Measurements from ENCODE around the gene SDCBP2. TPM values are rescaled to one million over a fixed set of nuclear protein-coding genes. Genes with fewer than 3 reads are reported as not detected.

The SDCBP2 gene
- total RNA-seq, 1 donor from 2014 or later = 2.4 TPM

DNA sequence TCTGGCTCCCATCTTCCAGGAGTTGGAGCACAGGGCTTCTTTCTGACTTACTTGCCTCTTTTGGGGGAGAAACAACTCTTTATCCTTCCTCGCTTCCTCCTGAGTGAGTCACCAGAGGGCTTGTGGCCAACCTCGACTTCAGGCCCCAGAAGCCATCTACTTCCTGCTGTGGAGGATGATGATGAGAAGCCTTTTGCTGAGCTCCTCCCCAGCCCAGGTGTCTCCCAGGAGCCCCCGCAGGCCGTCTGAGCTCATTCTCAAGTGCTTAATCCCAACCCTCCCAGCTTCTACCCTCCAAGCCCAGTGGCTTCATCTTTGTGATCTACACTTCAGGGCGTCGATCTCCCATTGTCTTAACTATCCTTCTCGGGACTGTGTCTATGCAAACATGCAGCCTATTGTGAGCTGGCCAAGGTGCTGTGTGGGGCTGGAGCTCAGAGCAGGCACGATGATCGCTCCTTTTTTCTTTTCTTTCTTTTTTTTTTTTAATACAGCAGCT is 27.9 kb downstream of the SDCBP2 start:
- H3K36me3 Mint-ChIP-seq (ENCODE audit: low read depth) = no peaks in the 10 kb centered on the region
- no peaks in the 10 kb centered on the region for H3K4me1 Mint-ChIP-seq
- DNase-seq (ENCODE audit: low read depth, low spot score) = no peak
- no peak overlapping the region for H3K27ac Mint-ChIP-seq (ENCODE audit: unreplicated experiment)
- no peaks in the 10 kb centered on the region for H3K9me3 Mint-ChIP-seq
- TF ChIP-seq, protein P1, sequence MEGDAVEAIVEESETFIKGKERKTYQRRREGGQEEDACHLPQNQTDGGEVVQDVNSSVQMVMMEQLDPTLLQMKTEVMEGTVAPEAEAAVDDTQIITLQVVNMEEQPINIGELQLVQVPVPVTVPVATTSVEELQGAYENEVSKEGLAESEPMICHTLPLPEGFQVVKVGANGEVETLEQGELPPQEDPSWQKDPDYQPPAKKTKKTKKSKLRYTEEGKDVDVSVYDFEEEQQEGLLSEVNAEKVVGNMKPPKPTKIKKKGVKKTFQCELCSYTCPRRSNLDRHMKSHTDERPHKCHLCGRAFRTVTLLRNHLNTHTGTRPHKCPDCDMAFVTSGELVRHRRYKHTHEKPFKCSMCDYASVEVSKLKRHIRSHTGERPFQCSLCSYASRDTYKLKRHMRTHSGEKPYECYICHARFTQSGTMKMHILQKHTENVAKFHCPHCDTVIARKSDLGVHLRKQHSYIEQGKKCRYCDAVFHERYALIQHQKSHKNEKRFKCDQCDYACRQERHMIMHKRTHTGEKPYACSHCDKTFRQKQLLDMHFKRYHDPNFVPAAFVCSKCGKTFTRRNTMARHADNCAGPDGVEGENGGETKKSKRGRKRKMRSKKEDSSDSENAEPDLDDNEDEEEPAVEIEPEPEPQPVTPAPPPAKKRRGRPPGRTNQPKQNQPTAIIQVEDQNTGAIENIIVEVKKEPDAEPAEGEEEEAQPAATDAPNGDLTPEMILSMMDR (conservative IDR thresholded peaks at IDR 0.05) = no peak
- H3K27me3 Mint-ChIP-seq (ENCODE audit: low read depth) = no peaks in the 10 kb centered on the region
- no peak overlapping the region for H3K4me3 Mint-ChIP-seq

DNA sequence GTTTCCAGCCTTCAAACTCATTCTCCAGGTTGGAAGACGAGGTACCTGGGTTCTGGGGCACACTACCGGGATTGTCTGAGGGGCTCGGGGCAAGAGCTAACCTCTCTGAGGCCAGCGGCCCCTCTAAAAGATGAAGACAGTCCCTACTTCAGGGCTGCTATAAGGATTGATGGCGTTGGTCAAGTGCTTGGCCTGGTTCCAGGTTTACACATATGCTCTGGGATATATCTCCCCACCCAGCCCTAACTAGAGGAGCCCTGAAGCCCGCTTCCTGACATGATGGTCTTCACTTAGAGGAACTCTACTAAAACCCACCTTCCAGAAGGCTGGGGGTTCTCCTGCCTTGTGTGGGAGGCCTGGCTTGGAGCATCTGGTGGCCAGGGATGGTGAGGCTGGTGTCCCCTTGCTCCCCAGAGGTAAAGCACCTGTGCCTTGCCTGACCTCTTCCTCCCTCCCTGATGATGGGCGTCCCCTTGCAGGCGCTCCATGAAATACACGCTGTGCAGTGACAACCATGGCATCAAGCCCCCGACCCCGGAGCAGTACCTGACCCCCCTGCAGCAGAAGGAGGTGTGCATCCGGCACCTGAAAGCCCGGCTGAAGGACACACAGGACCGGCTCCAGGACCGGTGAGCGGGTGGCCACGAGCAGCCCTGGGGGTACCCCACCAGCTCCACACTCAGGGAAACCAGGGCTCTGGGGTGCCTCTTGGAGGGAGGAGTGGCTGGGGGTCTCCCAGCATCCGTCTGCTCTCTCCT is 28.7 kb downstream of the SDCBP2 start:
- no peak overlapping the region for H3K4me3 Mint-ChIP-seq
- H3K4me1 Mint-ChIP-seq = no peaks in the 10 kb centered on the region
- H3K36me3 Mint-ChIP-seq (ENCODE audit: low read depth) = no peaks in the 10 kb centered on the region
- H3K27me3 Mint-ChIP-seq (ENCODE audit: low read depth) = no peaks in the 10 kb centered on the region
- DNase-seq (ENCODE audit: low read depth, low spot score) = no peak
- H3K27ac Mint-ChIP-seq (ENCODE audit: unreplicated experiment) = no peak overlapping the region
- H3K9me3 Mint-ChIP-seq = no peaks in the 10 kb centered on the region
- TF ChIP-seq, protein P1 (conservative IDR thresholded peaks at IDR 0.05) = no peak

DNA sequence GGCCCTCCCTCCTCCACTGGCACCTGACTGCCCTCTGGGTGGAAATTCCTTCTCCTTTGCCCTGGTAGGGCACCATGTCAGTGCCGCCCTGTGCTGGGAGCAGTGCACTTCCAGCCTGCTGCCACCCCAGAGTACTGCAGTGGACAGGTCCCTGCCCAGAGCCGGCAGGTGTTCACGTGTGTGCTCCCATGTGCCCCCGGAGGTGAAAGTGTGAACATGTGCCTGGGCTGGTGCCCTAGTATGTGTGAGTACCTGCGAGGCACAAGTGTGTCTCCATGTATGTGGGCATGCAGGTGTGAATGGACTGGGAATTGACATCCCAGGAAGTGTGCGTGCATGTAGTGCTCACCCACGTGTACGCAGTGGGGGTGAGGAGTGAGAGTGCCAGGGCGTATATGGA is 29.4 kb downstream of the SDCBP2 start:
- no peak for DNase-seq (ENCODE audit: low read depth, low spot score)
- H3K9me3 Mint-ChIP-seq = no peaks in the 10 kb centered on the region
- H3K4me1 Mint-ChIP-seq = no peaks in the 10 kb centered on the region
- H3K27ac Mint-ChIP-seq (ENCODE audit: unreplicated experiment) = no peak overlapping the region
- H3K4me3 Mint-ChIP-seq = no peak overlapping the region
- TF ChIP-seq, protein P1 (conservative IDR thresholded peaks at IDR 0.05) = peak; percentile 40
- H3K36me3 Mint-ChIP-seq (ENCODE audit: low read depth) = no peaks in the 10 kb centered on the region
- H3K27me3 Mint-ChIP-seq (ENCODE audit: low read depth) = no peaks in the 10 kb centered on the region

DNA sequence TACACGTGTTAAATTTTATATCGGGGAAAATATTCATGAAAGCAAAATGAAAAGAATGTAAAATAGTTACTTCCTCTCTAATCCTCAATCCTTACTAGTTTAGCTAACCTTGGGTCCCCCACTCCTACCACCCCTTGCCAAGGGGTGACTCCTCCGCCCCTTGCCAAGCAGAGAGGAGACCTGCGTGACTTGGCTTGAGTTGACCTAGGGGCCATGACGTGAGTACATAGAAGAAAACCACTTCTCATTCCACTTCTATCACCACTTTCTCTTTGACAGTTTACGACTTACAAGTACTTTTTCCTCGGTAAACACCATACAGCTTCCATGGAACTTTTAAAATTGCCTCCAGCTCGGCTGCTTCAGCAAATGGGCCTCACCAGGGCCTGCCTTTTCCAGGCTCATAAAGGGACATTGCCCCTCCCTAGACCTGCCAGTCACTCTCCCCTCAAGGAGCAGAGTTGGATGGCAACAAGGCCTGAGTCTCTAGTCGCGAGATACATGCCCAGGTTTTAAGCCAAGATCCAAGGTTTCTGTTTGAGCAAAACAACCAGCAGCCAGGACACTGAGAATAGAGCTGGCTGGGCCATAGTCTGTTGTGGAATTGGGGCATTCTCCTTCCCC is 29.9 kb downstream of the SDCBP2 start:
- DNase-seq (ENCODE audit: low read depth, low spot score) = no peak
- no peak overlapping the region for H3K4me3 Mint-ChIP-seq

DNA sequence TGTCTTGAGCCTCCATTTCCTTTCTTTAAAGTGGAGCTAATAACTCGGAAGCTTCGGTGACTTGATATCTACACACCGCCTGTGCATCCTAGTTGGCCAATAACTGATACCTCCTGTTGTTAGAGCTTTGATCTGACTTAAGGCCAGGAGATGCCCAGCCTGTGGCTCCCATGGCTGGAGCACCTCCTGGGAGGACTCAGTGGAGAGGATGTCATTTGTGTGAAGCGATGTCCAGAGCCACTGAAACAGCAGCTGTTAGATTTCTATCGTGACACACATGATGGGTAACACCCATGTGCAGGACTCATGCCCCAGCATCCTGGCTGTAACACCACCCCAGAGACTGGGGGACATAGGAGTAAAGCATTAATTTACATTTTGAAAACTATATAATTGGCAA is 30.8 kb downstream of the SDCBP2 start:
- Mint-ChIP-seq H3K36me3 (ENCODE audit: low read depth) (no peaks in the 10 kb centered on the region), H3K4me1 (no peaks in the 10 kb centered on the region), H3K27me3 (ENCODE audit: low read depth) (no peaks in the 10 kb centered on the region), H3K4me3 (no peak overlapping the region), H3K9me3 (no peaks in the 10 kb centered on the region), H3K27ac (ENCODE audit: unreplicated experiment) (no peak overlapping the region)
- TF ChIP-seq, protein P1 (conservative IDR thresholded peaks at IDR 0.05) = no peak
- no peak for DNase-seq (ENCODE audit: low read depth, low spot score)

More for the DNA sequence above, 29.9 kb downstream of the SDCBP2 start:
- H3K9me3 Mint-ChIP-seq = no peaks in the 10 kb centered on the region
- TF ChIP-seq, protein P1 (conservative IDR thresholded peaks at IDR 0.05) = no peak
- no peaks in the 10 kb centered on the region for H3K4me1 Mint-ChIP-seq
- no peak overlapping the region for H3K27ac Mint-ChIP-seq (ENCODE audit: unreplicated experiment)
- no peaks in the 10 kb centered on the region for H3K36me3 Mint-ChIP-seq (ENCODE audit: low read depth)
- no peaks in the 10 kb centered on the region for H3K27me3 Mint-ChIP-seq (ENCODE audit: low read depth)
